DOHH2 (cell line): ENCODE results near the gene PI4K2A.

Experiments
- H3F3A ChIP-seq: fragments of 200-600 bp; sonication (generic), shearing (Covaris generic); 2 replicates; pipeline ENCODE4 v1.6.0; 2016; ENCODE audit warnings: antibody characterized with exemption, mild to moderate bottlenecking; ENCODE audit not compliant: control insufficient read depth, insufficient read depth
- H3K27ac ChIP-seq: fragments of 200-600 bp; sonication (generic); 2 replicates; pipeline ENCODE4 v1.5.1; 2014; ENCODE audit warnings: low read depth, mild to moderate bottlenecking, low read length, moderate library complexity
- H3K27me3 ChIP-seq: fragments of 200-600 bp; sonication (generic); 2 replicates; pipeline ENCODE4 v1.6.1; 2014; ENCODE audit warnings: mild to moderate bottlenecking, low read length, mixed read lengths; ENCODE audit not compliant: control insufficient read depth
- H3K36me3 ChIP-seq: fragments of 200-600 bp; sonication (generic); 2 replicates; pipeline ENCODE4 v1.6.1; 2014; ENCODE audit warnings: mild to moderate bottlenecking, low read length, moderate library complexity, mixed read lengths; ENCODE audit not compliant: control insufficient read depth
- H3K4me1 ChIP-seq: fragments of 200-600 bp; sonication (generic); 2 replicates; pipeline ENCODE4 v1.6.1; 2014; ENCODE audit warnings: mild to moderate bottlenecking, low read length, mixed read lengths; ENCODE audit not compliant: control insufficient read depth
- H3K4me2 ChIP-seq: fragments of 200-600 bp; sonication (generic); 2 replicates; pipeline ENCODE4 v1.6.0; 2014; ENCODE audit warnings: mild to moderate bottlenecking, low read length, moderate library complexity
- H3K4me3 ChIP-seq: fragments of 200-600 bp; sonication (generic); 2 replicates; pipeline ENCODE4 v1.5.1; 2014; ENCODE audit warnings: mild to moderate bottlenecking, low read length, mixed read lengths
- H3K79me2 ChIP-seq: fragments of 200-600 bp; sonication (generic); 2 replicates; pipeline ENCODE4 v1.6.1; 2014; ENCODE audit warnings: mild to moderate bottlenecking, low read length, mixed read lengths; ENCODE audit not compliant: control insufficient read depth
- H3K9me2 ChIP-seq: fragments of 200-600 bp; sonication (generic); replicated peaks from 2 replicates; pipeline ENCODE4 v1.6.1; 2014; ENCODE audit warnings: mild to moderate bottlenecking, low read length, mixed read lengths; ENCODE audit not compliant: control insufficient read depth
- H3K9me3 ChIP-seq: fragments of 200-600 bp; sonication (generic); 2 replicates; pipeline ENCODE4 v1.6.1; 2014; ENCODE audit warnings: antibody characterized with exemption, low read length, mixed read lengths; ENCODE audit not compliant: control insufficient read depth, insufficient read depth
- H4K20me1 ChIP-seq: fragments of 200-600 bp; sonication (generic); 2 replicates; pipeline ENCODE4 v1.6.0; 2014; ENCODE audit warnings: low read depth, mild to moderate bottlenecking, antibody characterized with exemption, low read length, moderate library complexity; ENCODE audit not compliant: control insufficient read depth, insufficient read depth
- EZH2phosphoT487 ChIP-seq: fragments of 200-600 bp; sonication (generic); IDR thresholded peaks from 2 replicates; pipeline ENCODE4 v1.6.1; 2017; ENCODE audit warnings: borderline replicate concordance, mild to moderate bottlenecking, antibody characterized with exemption, low read length, moderate library complexity, mixed read lengths
- TF ChIP-seq, protein P1 (sequence below): fragments of 200-600 bp; sonication (generic); IDR thresholded peaks from one replicate; pipeline ENCODE4 v1.5.1; 2014; ENCODE audit warnings: antibody characterized with exemption, mild to moderate bottlenecking, low read depth, low read length; ENCODE audit not compliant: poor library complexity, severe bottlenecking

PI4K2A gene

GRCh38 chr10:97599272-97599619, 41.2 kb upstream of the PI4K2A start:
- no peak for TF ChIP-seq EZH2phosphoT487
- TF ChIP-seq, protein P1, sequence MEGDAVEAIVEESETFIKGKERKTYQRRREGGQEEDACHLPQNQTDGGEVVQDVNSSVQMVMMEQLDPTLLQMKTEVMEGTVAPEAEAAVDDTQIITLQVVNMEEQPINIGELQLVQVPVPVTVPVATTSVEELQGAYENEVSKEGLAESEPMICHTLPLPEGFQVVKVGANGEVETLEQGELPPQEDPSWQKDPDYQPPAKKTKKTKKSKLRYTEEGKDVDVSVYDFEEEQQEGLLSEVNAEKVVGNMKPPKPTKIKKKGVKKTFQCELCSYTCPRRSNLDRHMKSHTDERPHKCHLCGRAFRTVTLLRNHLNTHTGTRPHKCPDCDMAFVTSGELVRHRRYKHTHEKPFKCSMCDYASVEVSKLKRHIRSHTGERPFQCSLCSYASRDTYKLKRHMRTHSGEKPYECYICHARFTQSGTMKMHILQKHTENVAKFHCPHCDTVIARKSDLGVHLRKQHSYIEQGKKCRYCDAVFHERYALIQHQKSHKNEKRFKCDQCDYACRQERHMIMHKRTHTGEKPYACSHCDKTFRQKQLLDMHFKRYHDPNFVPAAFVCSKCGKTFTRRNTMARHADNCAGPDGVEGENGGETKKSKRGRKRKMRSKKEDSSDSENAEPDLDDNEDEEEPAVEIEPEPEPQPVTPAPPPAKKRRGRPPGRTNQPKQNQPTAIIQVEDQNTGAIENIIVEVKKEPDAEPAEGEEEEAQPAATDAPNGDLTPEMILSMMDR = no peak
- no peaks in the 10 kb centered on the region for H3K36me3 ChIP-seq
- no peaks in the 10 kb centered on the region for H3K4me1 ChIP-seq
- H3K27ac ChIP-seq = no peak overlapping the region
- H3K27me3 ChIP-seq = no peaks in the 10 kb centered on the region
- no peak overlapping the region for H3K4me3 ChIP-seq
- H4K20me1 ChIP-seq = no peaks in the 10 kb centered on the region
- H3K4me2 ChIP-seq = no peak overlapping the region
- no peaks in the 10 kb centered on the region for H3K9me3 ChIP-seq
- no peaks in the 10 kb centered on the region for H3F3A ChIP-seq
- no peaks in the 10 kb centered on the region for H3K9me2 ChIP-seq
- H3K79me2 ChIP-seq = no peaks in the 10 kb centered on the region

DNA sequence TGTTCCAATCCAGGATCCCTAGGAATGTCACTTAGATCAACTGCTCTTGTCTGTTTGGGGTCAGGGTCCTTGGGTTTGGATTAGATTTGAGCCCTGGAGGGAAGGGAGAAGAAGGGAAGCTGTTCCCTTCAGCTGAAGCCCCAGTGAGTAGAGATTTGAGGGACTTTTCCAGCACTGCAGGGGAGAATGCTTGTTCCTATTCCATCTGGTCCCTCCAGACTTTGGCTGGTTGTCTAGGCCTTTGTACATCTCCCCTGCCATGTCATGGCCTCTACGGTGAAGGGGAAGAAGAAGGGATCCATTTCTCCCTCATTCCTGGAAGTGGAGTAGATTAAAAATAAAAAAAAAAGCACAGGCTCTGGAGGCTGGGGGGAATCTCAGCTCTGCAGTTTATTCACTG, 39.9 kb upstream of the PI4K2A start:
- Histone ChIP-seq H3K27me3 (no peaks in the 10 kb centered on the region), H4K20me1 (no peaks in the 10 kb centered on the region), H3F3A (no peaks in the 10 kb centered on the region), H3K27ac (no peak overlapping the region), H3K9me3 (no peaks in the 10 kb centered on the region), H3K4me1 (no peaks in the 10 kb centered on the region), H3K4me3 (no peak overlapping the region), H3K4me2 (no peak overlapping the region), H3K79me2 (no peaks in the 10 kb centered on the region), H3K36me3 (no peaks in the 10 kb centered on the region), H3K9me2 (no peaks in the 10 kb centered on the region)
- TF ChIP-seq, protein P1 = no peak
- no peak for TF ChIP-seq EZH2phosphoT487

DNA sequence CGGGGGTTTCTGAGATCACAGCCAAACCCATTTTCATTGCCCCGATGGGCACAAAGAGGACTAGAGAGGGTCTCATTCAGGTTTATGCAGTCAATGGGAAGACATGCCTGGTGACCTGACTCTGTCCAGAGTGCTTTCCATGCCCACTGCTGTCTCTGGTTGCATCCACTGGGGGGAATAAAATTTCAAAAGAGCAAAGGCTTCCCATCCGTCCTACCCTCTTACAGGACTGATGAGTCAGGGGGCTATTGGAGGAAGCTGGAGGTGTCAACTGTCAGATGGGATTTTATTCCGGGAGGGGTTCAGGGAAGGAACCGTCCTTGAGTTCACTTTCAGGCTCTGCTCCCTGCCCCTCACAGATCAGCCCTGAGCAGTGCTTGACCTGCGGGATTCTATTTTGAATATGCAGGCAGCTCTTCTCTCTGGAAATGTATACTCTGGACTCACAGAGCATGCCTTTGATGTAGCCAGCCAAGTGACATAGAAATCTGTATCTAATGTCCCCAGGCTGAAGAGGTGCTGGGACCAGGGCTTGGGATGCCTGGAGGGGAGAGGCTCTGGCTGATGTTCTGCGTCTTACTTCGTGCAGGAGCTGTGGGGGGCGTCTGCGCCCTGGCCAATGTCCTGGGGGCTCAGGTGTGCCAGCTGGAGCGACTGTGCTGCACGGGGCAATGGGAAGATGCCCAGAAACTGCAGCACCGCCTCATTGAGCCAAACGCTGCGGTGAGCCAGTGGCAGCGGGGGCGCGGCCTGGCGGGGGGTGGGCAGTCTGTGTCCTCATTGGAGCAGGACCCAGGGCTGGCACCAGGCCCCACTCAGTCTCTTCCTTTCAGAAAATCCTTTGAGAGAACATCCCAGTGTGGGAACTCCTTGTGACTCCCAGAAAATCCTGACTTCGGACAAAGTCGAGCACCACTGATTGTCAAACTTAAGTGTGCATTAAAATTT, 38.9 kb upstream of the PI4K2A start:
- H3K4me3 ChIP-seq = no peak overlapping the region
- no peak overlapping the region for H3K27ac ChIP-seq
- no peaks in the 10 kb centered on the region for H3K36me3 ChIP-seq
- H3K27me3 ChIP-seq = no peaks in the 10 kb centered on the region
- H3K4me1 ChIP-seq = no peaks in the 10 kb centered on the region
- TF ChIP-seq, protein P1 = no peak
- TF ChIP-seq EZH2phosphoT487 = no peak
- no peaks in the 10 kb centered on the region for H3F3A ChIP-seq
- no peaks in the 10 kb centered on the region for H3K79me2 ChIP-seq
- H3K4me2 ChIP-seq = no peak overlapping the region
- H3K9me3 ChIP-seq = no peaks in the 10 kb centered on the region
- H3K9me2 ChIP-seq = no peaks in the 10 kb centered on the region
- no peaks in the 10 kb centered on the region for H4K20me1 ChIP-seq
